HCT116 (cell line): Measurements from ENCODE around the gene RNF169. TPM values are rescaled to one million over a fixed set of nuclear protein-coding genes. Genes with fewer than 3 reads are reported as not detected.

Experiments used
- ATAC-seq: fragments of 200-7000 bp; cut with Tn5 transposase; 2 replicates; pipeline ENCODE4 v1.9.1; 2020; ENCODE audit warnings: mild to moderate bottlenecking, moderate library complexity
- BruUV-seq: library from RNA; stranded (reverse); fragments of 400-500 nt; replicated peaks from 2 replicates; lab custom pipeline; 2021; lab: Mats Ljungman, UMichigan
- CTCF ChIA-PET: fragments of 300-600 bp; sonication (Branson Sonifier 250); formaldehyde crosslinking; loops from one replicate; lab custom pipeline; 2021; ENCODE audit warnings: antibody characterized with exemption; lab: Charles Lee
- POLR2A ChIA-PET: fragments of 300-600, 350-600 bp; sonication (Branson Sonifier 250); formaldehyde crosslinking; loops from one replicate; lab custom pipeline; 2021; ENCODE audit warnings: antibody characterized with exemption; lab: Charles Lee
- RAD21 ChIA-PET, 2 experiments: fragments of 300-600 bp; sonication (Branson Sonifier 250); formaldehyde crosslinking; loops; one replicate each; lab custom pipeline; 2023; ENCODE audit warnings: low total read pairs in 2 of 2; ENCODE audit not compliant: uncharacterized antibody in 2 of 2, unreplicated experiment in 2 of 2, low non-redundant PET in 1 of 2; lab: Charles Lee
- DNase-seq: peaks from one replicate; pipeline ENCODE4 v3.0.0-alpha.2; 2010; ENCODE audit warnings: low read depth, low spot score
- H2AFZ ChIP-seq: fragments of 200-600 bp; shearing (Covaris generic), sonication (generic); 2 replicates; pipeline ENCODE4 v1.6.1; 2017; ENCODE audit warnings: low read depth, mixed run types, mixed read lengths, antibody characterized with exemption, low read length; ENCODE audit not compliant: poor library complexity, severe bottlenecking
- H3K27ac ChIP-seq: 2 replicates; pipeline ENCODE4 v1.5.1; 2012; ENCODE audit warnings: low read depth, low read length
- H3K27me3 ChIP-seq: fragments of 200-600 bp; sonication (generic); 2 replicates; pipeline ENCODE4 v1.6.1; 2016; ENCODE audit warnings: mixed run types, low read length, mixed read lengths; ENCODE audit not compliant: insufficient read depth
- H3K36me3 ChIP-seq, 2 experiments: fragments of 200-500 bp in 1 of 2; fragments of 200-600 bp in 1 of 2; sonication (Bioruptor generic) in 1 of 2; sonication (generic) in 1 of 2; 2 replicates each; pipeline versions ENCODE4 v1.5.1 to v1.6.1; 2014 to 2016; ENCODE audit warnings: low read length in 2 of 2, inconsistent platforms in 1 of 2, mixed read lengths in 1 of 2, mixed run types in 1 of 2; ENCODE audit not compliant: insufficient read depth in 2 of 2, control insufficient read depth in 1 of 2
- H3K4me1 ChIP-seq, 2 experiments: fragments of 200-600 bp in 1 of 2; sonication (generic) in 1 of 2; 2 replicates each; pipeline versions ENCODE4 v1.5.1 to v1.6.1; 2012 to 2017; ENCODE audit warnings: low read length in 2 of 2, inconsistent platforms in 1 of 2, mild to moderate bottlenecking in 1 of 2, mixed read lengths in 1 of 2, mixed run types in 1 of 2, moderate library complexity in 1 of 2; ENCODE audit not compliant: insufficient read depth in 2 of 2, control insufficient read depth in 1 of 2
- H3K4me2 ChIP-seq: fragments of 200-600 bp; sonication (generic); 2 replicates; pipeline ENCODE4 v1.6.1; 2017; ENCODE audit warnings: mixed run types, low read length, mixed read lengths
- H3K4me3 ChIP-seq, 2 experiments: fragments of 200-600 bp in 1 of 2; sonication (generic) in 1 of 2; replicated peaks in 1 of 2; 2 replicates each; pipeline ENCODE4 v1.5.1; 2011 to 2016; ENCODE audit warnings: low read length in 2 of 2, control low read depth in 1 of 2, low read depth in 1 of 2, mild to moderate bottlenecking in 1 of 2, mixed read lengths in 1 of 2, mixed run types in 1 of 2
- H3K79me2 ChIP-seq: fragments of 200-600 bp; sonication (generic); 2 replicates; pipeline ENCODE4 v1.6.1; 2017; ENCODE audit warnings: mild to moderate bottlenecking, mixed run types, low read length, moderate library complexity, mixed read lengths; ENCODE audit not compliant: insufficient read depth
- H3K9ac ChIP-seq: fragments of 200-600 bp; sonication (generic); 2 replicates; pipeline ENCODE4 v1.6.1; 2016; ENCODE audit warnings: low read length, mixed read lengths
- H3K9me2 ChIP-seq: fragments of 200-600 bp; sonication (generic), shearing (Covaris generic); 2 replicates; pipeline ENCODE4 v1.6.1; 2017; ENCODE audit warnings: mixed run types, mild to moderate bottlenecking, moderate library complexity; ENCODE audit not compliant: insufficient read depth
- H3K9me3 ChIP-seq, 2 experiments: fragments of 200-500 bp in 1 of 2; fragments of 200-600 bp in 1 of 2; sonication (Bioruptor generic) in 1 of 2; sonication (generic) in 1 of 2; 2 replicates each; pipeline ENCODE4 v1.6.1; 2014 to 2017; ENCODE audit warnings: low read length in 2 of 2, mixed read lengths in 2 of 2, inconsistent platforms in 1 of 2, low read depth in 1 of 2, mild to moderate bottlenecking in 1 of 2, mixed run types in 1 of 2, moderate library complexity in 1 of 2; ENCODE audit not compliant: control insufficient read depth in 1 of 2, insufficient read depth in 1 of 2
- H4K20me1 ChIP-seq: fragments of 200-600 bp; sonication (generic), shearing (Covaris generic); 2 replicates; pipeline ENCODE4 v1.6.1; 2017; ENCODE audit warnings: mixed run types, mild to moderate bottlenecking, moderate library complexity; ENCODE audit not compliant: insufficient read depth
- ATF3 ChIP-seq: IDR thresholded peaks from 2 replicates; pipeline ENCODE4 v1.6.1; 2012
- CEBPB ChIP-seq: IDR thresholded peaks from 2 replicates; pipeline ENCODE4 v1.6.1; 2012; ENCODE audit warnings: low read depth
- EGR1 ChIP-seq: IDR thresholded peaks from 2 replicates; pipeline ENCODE4 v1.6.1; 2012; ENCODE audit warnings: low read depth
- ELF1 ChIP-seq: IDR thresholded peaks from 2 replicates; pipeline ENCODE4 v1.6.1; 2012; ENCODE audit warnings: low read depth, borderline replicate concordance
- EZH2 ChIP-seq: fragments of 200-600 bp; sonication (generic); IDR thresholded peaks from 2 replicates; pipeline ENCODE4 v1.6.1; 2017; ENCODE audit warnings: antibody characterized with exemption, mixed run types
- EZH2phosphoT487 ChIP-seq: fragments of 200-600 bp; IDR thresholded peaks from 2 replicates; pipeline ENCODE4 v1.6.1; 2018; ENCODE audit warnings: antibody characterized with exemption, borderline replicate concordance
- FOSL1 ChIP-seq: IDR thresholded peaks from 2 replicates; pipeline ENCODE4 v1.6.1; 2012; ENCODE audit warnings: low read depth
- JUND ChIP-seq: IDR thresholded peaks from 2 replicates; pipeline ENCODE4 v1.6.1; 2012
- MAX ChIP-seq: IDR thresholded peaks from 2 replicates; pipeline ENCODE4 v1.6.1; 2012
- POLR2A ChIP-seq: IDR thresholded peaks from 2 replicates; pipeline ENCODE4 v1.7.0; 2011; ENCODE audit warnings: borderline replicate concordance; ENCODE audit not compliant: insufficient read depth, insufficient read length; ENCODE audit errors: extremely low read depth
- POLR2AphosphoS5 ChIP-seq: IDR thresholded peaks from 2 replicates; pipeline ENCODE4 v1.6.1; 2011; ENCODE audit warnings: mild to moderate bottlenecking, low read depth, low read length, moderate library complexity
- RAD21 ChIP-seq: IDR thresholded peaks from 2 replicates; pipeline ENCODE4 v1.6.1; 2012; ENCODE audit warnings: low read depth, mild to moderate bottlenecking
- SIN3A ChIP-seq: IDR thresholded peaks from 2 replicates; pipeline ENCODE4 v1.6.1; 2012; ENCODE audit warnings: low read depth
- SP1 ChIP-seq: IDR thresholded peaks from 2 replicates; pipeline ENCODE4 v1.6.1; 2012; ENCODE audit warnings: low read depth
- SRF ChIP-seq: IDR thresholded peaks from 2 replicates; pipeline ENCODE4 v1.6.1; 2012; ENCODE audit warnings: low read depth
- TCF7L2 ChIP-seq: IDR thresholded peaks from 2 replicates; pipeline ENCODE4 v1.7.0; 2011; ENCODE audit warnings: borderline replicate concordance, inconsistent platforms; ENCODE audit not compliant: insufficient read depth, insufficient read length; ENCODE audit errors: extremely low read depth
- YY1 ChIP-seq: IDR thresholded peaks from 2 replicates; pipeline ENCODE4 v1.6.1; 2011; ENCODE audit warnings: low read length, low read depth, moderate library complexity, mild to moderate bottlenecking; ENCODE audit not compliant: insufficient replicate concordance; ENCODE audit errors: extremely low read depth
- ZBTB33 ChIP-seq: IDR thresholded peaks from 2 replicates; pipeline ENCODE4 v1.6.1; 2011; ENCODE audit warnings: mild to moderate bottlenecking, low read length, moderate library complexity; ENCODE audit not compliant: insufficient replicate concordance; ENCODE audit errors: extremely low read depth
- ZFX ChIP-seq: fragments of 450-650 bp; IDR thresholded peaks from 2 replicates; pipeline ENCODE4 v1.6.1; 2017
- intact Hi-C: fragments of 100-400 bp; cut with micrococcal nuclease; formaldehyde crosslinking; loops from 2 replicates; pipeline ENCODE4 v1.10.0; 2022
- total RNA-seq: library from RNA; stranded (reverse); gene quantifications from one replicate; pipeline ENCODE4 v1.2.1, GENCODE V29; 2021; ENCODE audit not compliant: unreplicated experiment

The RNF169 gene
- total RNA-seq, 1 experiment from 2014 or later = 22.5 TPM

GRCh38 chr11:74734559-74734925 is 14.1 kb upstream of the RNF169 start:
- ChIA-PET POLR2A (no interaction called here), RAD21 (no interaction called here), CTCF (interaction anchor here (1.1 kb wide), 1 partner anchor 9 kb away, joined by 4 read pairs; no protein-coding TSS in a partner anchor)
- Histone ChIP-seq H3K4me1 (no peaks in the 10 kb centered on the region), H3K27ac (no peak overlapping the region), H3K4me2 (no peak overlapping the region), H4K20me1 (no peaks in the 10 kb centered on the region), H3K9me3 (no peaks in the 10 kb centered on the region), H3K4me3 (no peak overlapping the region), H2AFZ (no peak overlapping the region), H3K9me2 (no peaks in the 10 kb centered on the region), H3K79me2 (no peaks in the 10 kb centered on the region), H3K36me3 (no peaks in the 10 kb centered on the region), H3K27me3 (no peaks in the 10 kb centered on the region; the same call in none of the 2 replicates), H3K9ac (no peak overlapping the region)
- ATAC-seq (no peak), DNase-seq (no peak)
- intact Hi-C loops = no loop called here
- no TSS peak for BruUV-seq
- TF ChIP-seq JUND = no peak
- no peak for TF ChIP-seq ZFX
- no peak for TF ChIP-seq SIN3A
- no peak for TF ChIP-seq ZBTB33
- TF ChIP-seq RAD21 = no peak
- no peak for TF ChIP-seq POLR2AphosphoS5
- TF ChIP-seq FOSL1 = no peak
- no peak for TF ChIP-seq EGR1
- no peak for TF ChIP-seq ELF1
- TF ChIP-seq SP1 = no peak
- no peak for TF ChIP-seq EZH2
- TF ChIP-seq MAX = no peak
- TF ChIP-seq POLR2A = no peak
- TF ChIP-seq ATF3 = no peak
- no peak for TF ChIP-seq CEBPB
- no peak for TF ChIP-seq EZH2phosphoT487
- no peak for TF ChIP-seq TCF7L2
- no peak for TF ChIP-seq SRF
- no peak for TF ChIP-seq YY1
